WTC11 (cell line): ENCODE results near the gene NFATC2. TPM values are rescaled to one million over a fixed set of nuclear protein-coding genes. Genes with fewer than 3 reads are reported as not detected.
A peak's percentile ranks its signal among the peaks of the same experiment; 100 is the strongest.

Experiments
- ATAC-seq: fragments of 200-7000 bp; cut with Tn5 transposase; 2 replicates; pipeline ENCODE4 v1.10.0; 2021; ENCODE audit warnings: mild to moderate bottlenecking, moderate library complexity
- CTCF ChIA-PET: fragments of 300-600 bp; sonication (Branson Sonifier 250); formaldehyde crosslinking; loops from one replicate; lab custom pipeline; 2021; ENCODE audit warnings: antibody characterized with exemption; lab: Charles Lee
- POLR2A ChIA-PET: fragments of 350-600 bp; sonication (Branson Sonifier 250); formaldehyde crosslinking; loops from one replicate; lab custom pipeline; 2021; ENCODE audit warnings: antibody characterized with exemption; lab: Charles Lee
- DNase-seq: peaks from one replicate; pipeline ENCODE4 v3.0.0; 2021; ENCODE audit warnings: low spot score
- H3K27ac Mint-ChIP-seq: 2 replicates; pipeline ENCODE4 v1.8.0; 2021; ENCODE audit warnings: mixed read lengths
- H3K27me3 Mint-ChIP-seq: 2 replicates; pipeline ENCODE4 v1.8.0; 2021; ENCODE audit warnings: low read depth, mild to moderate bottlenecking, moderate library complexity, mixed read lengths
- H3K36me3 Mint-ChIP-seq: 2 replicates; pipeline ENCODE4 v1.8.0; 2021; ENCODE audit warnings: mixed read lengths
- H3K4me1 Mint-ChIP-seq: 2 replicates; pipeline ENCODE4 v1.8.0; 2022; ENCODE audit warnings: mixed read lengths
- H3K4me3 Mint-ChIP-seq: 2 replicates; pipeline ENCODE4 v1.8.0; 2021; ENCODE audit warnings: mild to moderate bottlenecking, moderate library complexity, mixed read lengths
- H3K9me3 Mint-ChIP-seq: 2 replicates; pipeline ENCODE4 v1.8.0; 2021; ENCODE audit warnings: mixed read lengths
- ARID4B ChIP-seq: sonication (generic); formaldehyde crosslinking; IDR thresholded peaks from 2 replicates; pipeline ENCODE4 v1.8.0; 2023; ENCODE audit warnings: missing genetic modification reagents, mild to moderate bottlenecking, borderline replicate concordance
- CREM ChIP-seq: sonication (generic); formaldehyde crosslinking; IDR thresholded peaks from 2 replicates; pipeline ENCODE4 v1.8.1; 2022; ENCODE audit warnings: mild to moderate bottlenecking, missing genetic modification reagents, moderate library complexity
- E2F5 ChIP-seq: sonication (generic); formaldehyde crosslinking; IDR thresholded peaks from 2 replicates; pipeline ENCODE4 v1.8.1; 2022; ENCODE audit warnings: mild to moderate bottlenecking, moderate library complexity, missing genetic modification reagents
- ELF4 ChIP-seq: sonication (generic); formaldehyde crosslinking; IDR thresholded peaks from 2 replicates; pipeline ENCODE4 v1.8.1; 2022; ENCODE audit warnings: low read depth, mild to moderate bottlenecking, moderate library complexity, missing genetic modification reagents
- FOXP1 ChIP-seq: sonication (generic); formaldehyde crosslinking; IDR thresholded peaks from 2 replicates; pipeline ENCODE4 v1.8.0; 2022; ENCODE audit warnings: missing genetic modification reagents, mild to moderate bottlenecking, moderate library complexity, borderline replicate concordance
- GTF2I ChIP-seq: fragments of 250-450 bp; sonication (Bioruptor Pico); conservative IDR thresholded peaks from 2 replicates; pipeline ENCODE4 v1.4.0; 2021; ENCODE audit warnings: mild to moderate bottlenecking
- JUN ChIP-seq: sonication (generic); formaldehyde crosslinking; IDR thresholded peaks from 2 replicates; pipeline ENCODE4 v1.8.0; 2023; ENCODE audit warnings: mild to moderate bottlenecking, missing genetic modification reagents
- NFATC4 ChIP-seq: fragments of 250-450 bp; sonication (Bioruptor Pico); IDR thresholded peaks from 2 replicates; pipeline ENCODE4 v1.9.0; 2021; ENCODE audit warnings: mild to moderate bottlenecking
- PREB ChIP-seq: sonication (generic); formaldehyde crosslinking; IDR thresholded peaks from 2 replicates; pipeline ENCODE4 v1.8.1; 2022; ENCODE audit warnings: mild to moderate bottlenecking, missing genetic modification reagents, moderate library complexity, borderline replicate concordance
- SMAD3 ChIP-seq: sonication (generic); formaldehyde crosslinking; IDR thresholded peaks from 2 replicates; pipeline ENCODE4 v1.8.0; 2022; ENCODE audit warnings: missing genetic modification reagents, mild to moderate bottlenecking, borderline replicate concordance
- SP1 ChIP-seq: sonication (generic); formaldehyde crosslinking; conservative IDR thresholded peaks from 2 replicates; pipeline ENCODE4 v1.8.1; 2022; ENCODE audit warnings: missing genetic modification reagents
- ZNF138 ChIP-seq: sonication (generic); formaldehyde crosslinking; conservative IDR thresholded peaks from 2 replicates; pipeline ENCODE4 v1.8.1; 2022; ENCODE audit warnings: mild to moderate bottlenecking, moderate library complexity, missing genetic modification reagents
- ZNF219 ChIP-seq: sonication (generic); formaldehyde crosslinking; IDR thresholded peaks from 2 replicates; pipeline ENCODE4 v1.8.0; 2023; ENCODE audit warnings: missing genetic modification reagents, mild to moderate bottlenecking, borderline replicate concordance
- ZNF263 ChIP-seq: sonication (generic); formaldehyde crosslinking; IDR thresholded peaks from 2 replicates; pipeline ENCODE4 v1.8.1; 2022; ENCODE audit warnings: low read depth, mild to moderate bottlenecking, moderate library complexity, missing genetic modification reagents
- total RNA-seq: library from RNA; stranded (reverse); gene quantifications from 3 replicates; pipeline ENCODE4 v1.2.3, GENCODE V29; 2021
- TF ChIP-seq, protein P1 (sequence below): fragments of 250-450 bp; sonication (Bioruptor Pico); IDR thresholded peaks from 2 replicates; pipeline ENCODE4 v2.1.2; 2022; ENCODE audit warnings: mild to moderate bottlenecking, moderate library complexity
- TF ChIP-seq, protein P2 (sequence below): sonication (generic); formaldehyde crosslinking; IDR thresholded peaks from 2 replicates; pipeline ENCODE4 v1.8.0; 2022; ENCODE audit warnings: missing genetic modification reagents

NFATC2 gene
- total RNA-seq, 1 experiment from 2014 or later: 1.7 TPM

DNA sequence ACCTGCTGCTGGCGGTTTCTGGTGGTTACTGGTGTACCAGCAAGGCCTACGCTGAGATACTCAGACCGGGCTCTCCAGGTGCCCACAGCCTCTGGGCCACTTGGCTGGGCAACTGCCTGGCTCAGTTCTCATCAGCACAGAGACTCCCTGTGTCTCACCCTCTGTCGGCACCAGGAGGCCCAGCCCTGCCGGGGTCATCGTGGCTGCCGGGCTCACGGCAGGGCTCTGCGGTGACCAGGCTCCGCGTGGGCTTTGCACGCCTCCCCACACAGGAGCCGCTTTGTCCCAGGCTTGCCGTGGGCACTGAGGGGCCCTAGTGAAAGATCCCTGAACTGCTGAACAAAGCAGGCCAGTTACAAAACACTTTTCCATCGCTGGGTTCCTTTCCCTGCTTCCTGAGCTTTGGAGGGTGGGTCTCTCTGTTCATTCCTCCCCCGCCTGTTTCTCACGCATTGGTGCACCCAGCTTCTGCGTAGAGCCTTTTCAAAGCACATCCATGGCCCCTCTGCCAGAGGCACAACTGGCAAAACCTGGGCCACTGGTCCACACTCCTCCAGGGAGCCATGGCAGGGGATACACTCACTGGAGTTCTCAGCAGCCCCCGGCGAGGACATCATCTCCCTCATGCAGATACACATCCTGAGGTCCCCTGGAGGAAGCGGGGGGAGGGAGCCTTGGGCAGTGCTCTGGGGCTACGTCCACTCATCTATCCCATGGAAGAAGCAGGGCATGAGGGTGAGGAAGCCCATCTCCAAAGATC, 117.0 kb downstream of the NFATC2 start:
- Mint-ChIP-seq H3K36me3 (no peaks in the 10 kb centered on the region), H3K4me1 (peaks cover 50% of the 10 kb centered on the region), H3K27ac (peak overlapping the region; percentile 57; the same call in 1 of the 2 replicates)
- ATAC-seq (no peak), DNase-seq (no peak)
- CTCF ChIA-PET: interaction anchor here (1.3 to 1.9 kb wide), 2 partner anchors 13 to 39 kb away, joined by 5 to 7 read pairs; no protein-coding TSS in a partner anchor
- TF ChIP-seq PREB (CRISPR knock-in tag) (no peak), SP1 (no peak), GTF2I (CRISPR knock-in tag) (no peak), ZNF263 (CRISPR knock-in tag) (no peak)
- TF ChIP-seq, protein P1, sequence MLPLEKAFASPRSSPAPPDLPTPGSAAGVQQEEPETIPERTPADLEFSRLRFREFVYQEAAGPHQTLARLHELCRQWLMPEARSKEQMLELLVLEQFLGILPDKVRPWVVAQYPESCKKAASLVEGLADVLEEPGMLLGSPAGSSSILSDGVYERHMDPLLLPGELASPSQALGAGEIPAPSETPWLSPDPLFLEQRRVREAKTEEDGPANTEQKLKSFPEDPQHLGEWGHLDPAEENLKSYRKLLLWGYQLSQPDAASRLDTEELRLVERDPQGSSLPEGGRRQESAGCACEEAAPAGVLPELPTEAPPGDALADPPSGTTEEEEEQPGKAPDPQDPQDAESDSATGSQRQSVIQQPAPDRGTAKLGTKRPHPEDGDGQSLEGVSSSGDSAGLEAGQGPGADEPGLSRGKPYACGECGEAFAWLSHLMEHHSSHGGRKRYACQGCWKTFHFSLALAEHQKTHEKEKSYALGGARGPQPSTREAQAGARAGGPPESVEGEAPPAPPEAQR (CRISPR knock-in tag): no peak
- TF ChIP-seq, all 79 proteins: peak for 0
- Mint-ChIP-seq H3K27me3 (no peaks in the 10 kb centered on the region), H3K4me3 (no peak overlapping the region), H3K9me3 (no peaks in the 10 kb centered on the region)
- POLR2A ChIA-PET: no interaction called here

GRCh38 chr20:51424270-51425117, 118.0 kb downstream of the NFATC2 start:
- Mint-ChIP-seq H3K9me3 (no peaks in the 10 kb centered on the region), H3K27me3 (no peaks in the 10 kb centered on the region), H3K36me3 (no peaks in the 10 kb centered on the region), H3K27ac (peak overlapping the region; percentile 34), H3K4me3 (no peak overlapping the region), H3K4me1 (peaks cover 47% of the 10 kb centered on the region)
- no peak for DNase-seq
- ATAC-seq: peak; percentile 10; the same call in 1 of the 2 replicates
- CTCF ChIA-PET: interaction anchor here (0.7 to 1.7 kb wide), 12 partner anchors 13 to 443 kb away, joined by 3 to 27 read pairs (median 6); partner anchors contain the start of gene NFATC2
- TF ChIP-seq JUN: no peak
- no peak for TF ChIP-seq E2F5
- no peak for TF ChIP-seq GTF2I (CRISPR knock-in tag)
- POLR2A ChIA-PET: no interaction called here

DNA sequence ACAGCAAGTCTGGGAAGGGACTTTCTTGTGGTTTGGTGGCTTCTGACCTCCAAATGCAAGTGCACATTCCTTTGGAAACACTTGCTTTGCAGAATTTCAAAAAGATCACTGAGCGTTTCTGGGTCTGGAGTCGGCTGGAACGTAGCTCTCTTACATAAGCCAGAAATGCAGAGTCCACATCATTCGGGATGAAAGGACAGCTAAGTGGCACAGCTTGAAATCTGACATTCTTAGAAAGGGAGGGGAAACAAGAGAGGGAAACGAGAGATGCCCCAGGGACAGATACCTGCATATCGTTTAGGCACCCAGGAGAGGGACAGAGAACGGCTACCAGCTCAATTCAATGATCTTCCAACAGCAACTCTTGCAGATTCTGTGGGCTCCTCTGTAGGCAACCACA, 118.7 kb downstream of the NFATC2 start:
- Mint-ChIP-seq H3K27me3 (no peaks in the 10 kb centered on the region), H3K4me3 (no peak overlapping the region), H3K36me3 (no peaks in the 10 kb centered on the region), H3K9me3 (no peaks in the 10 kb centered on the region), H3K27ac (peak overlapping the region; percentile 82), H3K4me1 (peaks cover 47% of the 10 kb centered on the region)
- peak; percentile 28 for DNase-seq
- ChIA-PET POLR2A (no interaction called here), CTCF (interaction anchor here (0.7 to 1.7 kb wide), 12 partner anchors 12 to 442 kb away, joined by 3 to 27 read pairs (median 6); partner anchors contain the start of gene NFATC2)
- peak; percentile 83 for ATAC-seq
- TF ChIP-seq ZNF138 (CRISPR knock-in tag) (no peak), CREM (no peak), ZNF219 (CRISPR knock-in tag) (no peak), FOXP1 (CRISPR knock-in tag) (no peak), SMAD3 (no peak), NFATC4 (CRISPR knock-in tag) (no peak), ELF4 (CRISPR knock-in tag) (no peak), ARID4B (no peak)
- TF ChIP-seq, protein P2, sequence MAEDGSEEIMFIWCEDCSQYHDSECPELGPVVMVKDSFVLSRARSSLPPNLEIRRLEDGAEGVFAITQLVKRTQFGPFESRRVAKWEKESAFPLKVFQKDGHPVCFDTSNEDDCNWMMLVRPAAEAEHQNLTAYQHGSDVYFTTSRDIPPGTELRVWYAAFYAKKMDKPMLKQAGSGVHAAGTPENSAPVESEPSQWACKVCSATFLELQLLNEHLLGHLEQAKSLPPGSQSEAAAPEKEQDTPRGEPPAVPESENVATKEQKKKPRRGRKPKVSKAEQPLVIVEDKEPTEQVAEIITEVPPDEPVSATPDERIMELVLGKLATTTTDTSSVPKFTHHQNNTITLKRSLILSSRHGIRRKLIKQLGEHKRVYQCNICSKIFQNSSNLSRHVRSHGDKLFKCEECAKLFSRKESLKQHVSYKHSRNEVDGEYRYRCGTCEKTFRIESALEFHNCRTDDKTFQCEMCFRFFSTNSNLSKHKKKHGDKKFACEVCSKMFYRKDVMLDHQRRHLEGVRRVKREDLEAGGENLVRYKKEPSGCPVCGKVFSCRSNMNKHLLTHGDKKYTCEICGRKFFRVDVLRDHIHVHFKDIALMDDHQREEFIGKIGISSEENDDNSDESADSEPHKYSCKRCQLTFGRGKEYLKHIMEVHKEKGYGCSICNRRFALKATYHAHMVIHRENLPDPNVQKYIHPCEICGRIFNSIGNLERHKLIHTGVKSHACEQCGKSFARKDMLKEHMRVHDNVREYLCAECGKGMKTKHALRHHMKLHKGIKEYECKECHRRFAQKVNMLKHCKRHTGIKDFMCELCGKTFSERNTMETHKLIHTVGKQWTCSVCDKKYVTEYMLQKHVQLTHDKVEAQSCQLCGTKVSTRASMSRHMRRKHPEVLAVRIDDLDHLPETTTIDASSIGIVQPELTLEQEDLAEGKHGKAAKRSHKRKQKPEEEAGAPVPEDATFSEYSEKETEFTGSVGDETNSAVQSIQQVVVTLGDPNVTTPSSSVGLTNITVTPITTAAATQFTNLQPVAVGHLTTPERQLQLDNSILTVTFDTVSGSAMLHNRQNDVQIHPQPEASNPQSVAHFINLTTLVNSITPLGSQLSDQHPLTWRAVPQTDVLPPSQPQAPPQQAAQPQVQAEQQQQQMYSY (CRISPR knock-in tag): no peak
